H1 (cell line): ENCODE measurements around the gene SAMD4A. TPM values are rescaled to one million over a fixed set of nuclear protein-coding genes. Genes with fewer than 3 reads are reported as not detected.
A peak's percentile ranks its signal among the peaks of the same experiment; 100 is the strongest.

Experiments used
- CTCF ChIA-PET: fragments of 300-600 bp; sonication (Branson Sonifier 250); formaldehyde crosslinking; loops from one replicate; lab custom pipeline; 2021; ENCODE audit not compliant: partially characterized antibody; lab: Charles Lee
- POLR2A ChIA-PET: fragments of 300-600 bp; sonication (Branson Sonifier 250); formaldehyde crosslinking; loops from one replicate; lab custom pipeline; 2021; ENCODE audit warnings: inconsistent platforms; ENCODE audit not compliant: partially characterized antibody; lab: Charles Lee
- DNase-seq, 2 experiments: peaks; one replicate each; pipeline versions ENCODE4 v3.0.0 to v3.0.0-alpha.2; 2010 to 2022; ENCODE audit warnings: low spot score in 2 of 2, low read depth in 1 of 2, mixed read lengths in 1 of 2
- FAIRE-seq: peaks from 2 replicates; lab custom pipeline; 2011; peaks lifted over from hg19 to GRCh38; lab: Jason Lieb, UNC
- H2AFZ ChIP-seq: 2 replicates; pipeline ENCODE4 v1.8.1; 2012; ENCODE audit warnings: low read length, inconsistent platforms
- H2AK5ac ChIP-seq: 2 replicates; pipeline ENCODE4 v1.6.1; 2013; ENCODE audit warnings: low read depth, low read length
- H2BK120ac ChIP-seq: replicated peaks from 2 replicates; pipeline ENCODE3; 2013; ENCODE audit warnings: low read depth, low read length, inconsistent platforms
- H2BK12ac ChIP-seq: 2 replicates; pipeline ENCODE4 v1.6.1; 2013; ENCODE audit warnings: low read depth, low read length
- H2BK15ac ChIP-seq: 2 replicates; pipeline ENCODE4 v1.6.1; 2013; ENCODE audit warnings: low read length
- H2BK20ac ChIP-seq: 2 replicates; pipeline ENCODE4 v1.6.1; 2013; ENCODE audit warnings: low read length
- H2BK5ac ChIP-seq: 2 replicates; pipeline ENCODE4 v1.6.1; 2013; ENCODE audit warnings: low read depth, low read length
- H3K14ac ChIP-seq: 2 replicates; pipeline ENCODE4 v1.6.1; 2013; ENCODE audit warnings: inconsistent platforms; ENCODE audit not compliant: insufficient read length
- H3K18ac ChIP-seq: 2 replicates; pipeline ENCODE4 v1.6.1; 2013; ENCODE audit warnings: low read length; ENCODE audit errors: extremely low read depth
- H3K23ac ChIP-seq: 2 replicates; pipeline ENCODE4 v1.6.1; 2013; ENCODE audit warnings: inconsistent platforms; ENCODE audit not compliant: insufficient read length
- H3K23me2 ChIP-seq: 2 replicates; pipeline ENCODE4 v1.6.1; 2013; ENCODE audit warnings: low read depth, low read length
- H3K27ac ChIP-seq: 2 replicates; pipeline ENCODE4 v1.6.1; 2011; ENCODE audit warnings: low read depth, low read length, inconsistent platforms
- H3K27me3 ChIP-seq, 4 experiments: replicated peaks in 1 of 4; 1 replicate in 1 of 4; 2 replicates in 3 of 4; pipeline versions ENCODE4 v1.6.1 to v1.8.1; 2011 to 2013; ENCODE audit warnings: low read length in 3 of 4, mild to moderate bottlenecking in 3 of 4, inconsistent platforms in 2 of 4, mixed read lengths in 2 of 4, moderate library complexity in 1 of 4; ENCODE audit not compliant: control insufficient read depth in 3 of 4, insufficient read depth in 3 of 4; ENCODE audit errors: extremely low read depth in 1 of 4
- H3K36me3 ChIP-seq, 4 experiments: 2 replicates each; pipeline versions ENCODE4 v1.6.1 to v1.8.1; 2011 to 2013; ENCODE audit warnings: mild to moderate bottlenecking in 4 of 4, low read length in 3 of 4, moderate library complexity in 2 of 4, control low read depth in 1 of 4, inconsistent platforms in 1 of 4; ENCODE audit not compliant: insufficient read depth in 4 of 4, control insufficient read depth in 2 of 4
- H3K4ac ChIP-seq: replicated peaks from 2 replicates; pipeline ENCODE3; 2013; ENCODE audit warnings: low read length, low read depth, mixed read lengths, inconsistent platforms; ENCODE audit not compliant: insufficient read length
- H3K4me1 ChIP-seq, 4 experiments: replicated peaks in 1 of 4; 1 replicate in 1 of 4; 2 replicates in 3 of 4; pipeline versions ENCODE4 v1.6.1 to v1.8.1; 2011 to 2013; ENCODE audit warnings: low read length in 3 of 4, inconsistent platforms in 2 of 4, mixed read lengths in 1 of 4; ENCODE audit not compliant: insufficient read depth in 4 of 4, control insufficient read depth in 3 of 4
- H3K4me2 ChIP-seq, 2 experiments: 2 replicates each; pipeline versions ENCODE4 v1.6.1 to v1.8.1; 2011 to 2013; ENCODE audit warnings: low read depth in 2 of 2, low read length in 2 of 2, control low read depth in 1 of 2, inconsistent platforms in 1 of 2, mild to moderate bottlenecking in 1 of 2; ENCODE audit not compliant: insufficient read depth in 1 of 2
- H3K4me3 ChIP-seq, 4 experiments: fragments of 200-600, 300-600 bp in 1 of 4; sonication (generic), shearing (Covaris generic), sonication (Bioruptor Twin) in 1 of 4; 2 replicates each; pipeline versions ENCODE4 v1.5.1 to v1.8.1; 2011 to 2016; ENCODE audit warnings: low read length in 4 of 4, low read depth in 3 of 4, control low read depth in 2 of 4, inconsistent platforms in 2 of 4, mild to moderate bottlenecking in 2 of 4, mixed read lengths in 1 of 4, moderate library complexity in 1 of 4; ENCODE audit not compliant: insufficient read depth in 2 of 4; ENCODE audit errors: extremely low read depth in 1 of 4
- H3K56ac ChIP-seq: replicated peaks from 2 replicates; pipeline ENCODE3; 2013; ENCODE audit warnings: low read depth, mild to moderate bottlenecking, mixed read lengths, low read length, inconsistent platforms; ENCODE audit not compliant: insufficient read length
- H3K79me1 ChIP-seq: 2 replicates; pipeline ENCODE4 v1.6.1; 2013; ENCODE audit warnings: low read depth, low read length, control low read depth
- H3K79me2 ChIP-seq, 2 experiments: 2 replicates each; pipeline versions ENCODE4 v1.6.1 to v1.8.1; 2012 to 2013; ENCODE audit warnings: low read length in 2 of 2, mild to moderate bottlenecking in 2 of 2, inconsistent platforms in 1 of 2; ENCODE audit not compliant: insufficient read depth in 2 of 2, control insufficient read depth in 1 of 2
- H3K9ac ChIP-seq, 4 experiments: replicated peaks in 1 of 4; 1 replicate in 1 of 4; 2 replicates in 3 of 4; pipeline versions ENCODE4 v1.6.1 to v1.8.1; 2011 to 2013; ENCODE audit warnings: low read depth in 3 of 4, low read length in 3 of 4, control low read depth in 2 of 4, mild to moderate bottlenecking in 2 of 4, moderate library complexity in 2 of 4, inconsistent platforms in 1 of 4; ENCODE audit errors: extremely low read depth in 1 of 4
- H3K9me3 ChIP-seq, 2 experiments: 2 replicates each; pipeline versions ENCODE4 v1.6.1 to v1.8.1; 2012 to 2013; ENCODE audit warnings: mild to moderate bottlenecking in 2 of 2, moderate library complexity in 2 of 2, control low read depth in 1 of 2, inconsistent platforms in 1 of 2, low read depth in 1 of 2, low read length in 1 of 2, mixed read lengths in 1 of 2; ENCODE audit not compliant: insufficient read depth in 2 of 2
- H4K20me1 ChIP-seq, 2 experiments: replicated peaks in 1 of 2; 2 replicates each; pipeline versions ENCODE3 to v1.8.1; 2011 to 2013; ENCODE audit warnings: inconsistent platforms in 2 of 2, low read length in 2 of 2, mild to moderate bottlenecking in 1 of 2; ENCODE audit not compliant: insufficient read depth in 2 of 2, control insufficient read depth in 1 of 2
- H4K5ac ChIP-seq: 2 replicates; pipeline ENCODE4 v1.6.1; 2013; ENCODE audit warnings: low read length, low read depth, mixed read lengths, inconsistent platforms; ENCODE audit not compliant: insufficient read length
- H4K8ac ChIP-seq: 2 replicates; pipeline ENCODE4 v1.8.0; 2013; ENCODE audit warnings: mild to moderate bottlenecking, moderate library complexity, low read length, inconsistent platforms; ENCODE audit not compliant: insufficient read depth; ENCODE audit errors: extremely low read depth
- H4K91ac ChIP-seq: replicated peaks from 2 replicates; pipeline ENCODE3; 2013; ENCODE audit warnings: low read length, mixed read lengths, inconsistent platforms; ENCODE audit not compliant: insufficient read length
- CHD1 ChIP-seq: IDR thresholded peaks from 2 replicates; pipeline ENCODE4 v1.6.1; 2012; ENCODE audit warnings: low read depth, low read length, improper control_type of control experiment
- RAD21 ChIP-seq, 2 experiments: IDR thresholded peaks in 1 of 2; conservative IDR thresholded peaks in 1 of 2; 2 replicates each; pipeline ENCODE4 v1.6.1; 2011; ENCODE audit warnings: low read depth in 2 of 2, low read length in 2 of 2, improper control_type of control experiment in 1 of 2, inconsistent platforms in 1 of 2, mild to moderate bottlenecking in 1 of 2, moderate library complexity in 1 of 2
- SP2 ChIP-seq: IDR thresholded peaks from 2 replicates; pipeline ENCODE4 v1.6.1; 2012; ENCODE audit warnings: mild to moderate bottlenecking, low read length, inconsistent platforms
- WGBS, 2 experiments: shearing (Covaris generic) in 1 of 2; methylation state at CpG; one replicate each; pipeline versions ENCODE4 v1.1.6 to v1.1.7; 2013 to 2015; ENCODE audit warnings: low lambda C conversion rate in 2 of 2, mixed read lengths in 2 of 2, inconsistent platforms in 1 of 2, low coverage in 1 of 2, missing lambda C conversion rate in 1 of 2; ENCODE audit not compliant: insufficient replicate concordance in 2 of 2, insufficient coverage in 1 of 2, insufficient read length in 1 of 2; ENCODE audit errors: extremely low coverage in 1 of 2, missing lambda C conversion rate in 1 of 2; 5-methylcytosine and 5-hydroxymethylcytosine counted together
- polyA plus RNA-seq, 7 experiments: library from polyadenylated mRNA; depleted of rRNA in 3 of 7; stranded (reverse) in 5 of 7; unstranded in 2 of 7; fragments of >200 nt in 5 of 7; fragments of 200-250 nt in 2 of 7; gene quantifications; 1 replicate in 5 of 7; 2 replicates in 1 of 7; 4 replicates in 1 of 7; pipeline versions ENCODE4 v1.2.1 to v1.2.3, GENCODE V29; 2011 to 2013; ENCODE audit warnings: missing spikeins in 2 of 7, mixed read lengths in 2 of 7
- total RNA-seq: library from RNA; stranded (reverse); fragmentation: NEBNext Ultra II Directional; extraction: Animal tissue kit (Norgen Biotek cat#: 25700); gene quantifications from 2 replicates; pipeline ENCODE4 v1.2.1, GENCODE V29; 2021
- TF ChIP-seq, protein P1 (sequence below), 3 experiments: IDR thresholded peaks; 1 replicate in 2 of 3; 2 replicates in 1 of 3; pipeline versions ENCODE4 v1.5.1 to v1.6.1; 2011; ENCODE audit warnings: low read length in 3 of 3, mild to moderate bottlenecking in 3 of 3, inconsistent platforms in 2 of 3, low read depth in 1 of 3, moderate library complexity in 1 of 3; ENCODE audit not compliant: insufficient read depth in 1 of 3; ENCODE audit errors: control extremely low read depth in 1 of 3

Gene SAMD4A
- total and polyA plus RNA-seq, 2 of the 8 experiments (the other 6 are each of a cell fraction or from before 2014, with no cell fraction given) = 2.4 to 12.3 TPM

DNA sequence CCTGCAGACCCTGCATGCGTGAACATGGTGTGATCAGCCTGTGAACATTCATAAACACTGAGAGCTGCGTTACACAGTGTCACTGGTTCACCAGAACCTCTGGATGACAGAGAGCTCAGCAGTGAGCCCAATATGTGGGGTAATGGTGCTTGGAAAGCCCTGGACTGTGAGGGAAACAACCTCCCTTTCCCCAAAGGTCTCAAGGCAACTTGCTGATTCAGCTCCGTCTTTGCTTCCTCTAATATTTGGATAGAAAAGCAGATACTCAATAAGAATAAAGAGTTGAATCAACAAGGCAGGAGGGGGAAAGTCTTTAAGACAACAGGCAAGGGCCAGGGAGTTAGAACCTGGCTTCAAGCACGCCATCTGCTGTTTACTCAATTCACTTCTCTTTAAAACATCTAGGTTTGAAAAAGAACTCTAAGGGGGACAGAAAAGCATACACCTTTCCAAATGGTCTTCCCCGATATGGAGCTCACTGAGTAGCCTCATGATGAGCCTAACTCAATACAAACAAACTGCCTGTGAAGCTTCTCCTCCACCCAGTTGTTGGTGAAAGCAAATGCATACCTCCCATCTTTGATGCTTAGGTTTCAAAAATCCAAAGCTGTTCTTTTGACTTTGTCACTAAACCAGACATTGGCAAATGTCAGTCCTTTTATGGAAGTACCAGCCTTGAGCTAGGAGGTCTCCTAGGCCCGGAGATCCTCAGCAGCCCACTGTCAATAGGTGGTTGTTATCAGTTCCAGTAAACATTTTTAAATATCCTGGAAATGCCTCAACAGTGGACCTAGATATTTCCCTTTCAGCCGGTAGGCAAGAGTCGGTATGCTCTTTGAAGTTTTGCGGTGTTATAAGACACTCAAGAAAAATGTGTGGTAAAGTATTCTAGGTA is 76.1 kb downstream of the SAMD4A start:
- Histone ChIP-seq H4K5ac (no peak overlapping the region), H4K20me1 (no peaks in the 10 kb centered on the region), H3K36me3 (no peaks in the 10 kb centered on the region), H2BK120ac (no peak overlapping the region), H3K56ac (no peak overlapping the region), H2BK15ac (0 out of 2 replicates have a peak overlapping the region, but pooled peaks have one; percentile 21), H3K4ac (no peak overlapping the region), H3K9me3 (no peaks in the 10 kb centered on the region), H3K27ac (no peak overlapping the region), H3K4me2 (no peak overlapping the region), H2AK5ac (no peak overlapping the region), H2AFZ (peak overlapping the region; percentile 51; the same call in 1 of the 2 replicates), H2BK12ac (no peak overlapping the region; the same call in 1 of the 2 replicates), H3K23ac (no peak overlapping the region), H2BK5ac (no peak overlapping the region; the same call in 1 of the 2 replicates), H3K23me2 (no peaks in the 10 kb centered on the region), H4K8ac (no peak overlapping the region), H3K79me1 (no peaks in the 10 kb centered on the region; the same call in 1 of the 2 replicates), H2BK20ac (no peak overlapping the region), H3K14ac (no peak overlapping the region), H3K27me3 (no peaks in the 10 kb centered on the region), H4K91ac (no peak overlapping the region), H3K79me2 (no peaks in the 10 kb centered on the region), H3K9ac (no peak overlapping the region), H3K4me1 (peaks cover 0 to 9% (median 6%) of the 10 kb centered on the region in 4 experiments; a peak in 3 of 7 replicates), H3K18ac (no peak overlapping the region), H3K4me3 (no peak overlapping the region)
- ChIA-PET CTCF (interaction anchor here (0.7 to 3.6 kb wide), 33 partner anchors 8 to 266 kb away, joined by 3 to 27 read pairs (median 5); no protein-coding TSS in a partner anchor), POLR2A (interaction anchor here (1.0 to 1.5 kb wide), 6 partner anchors 10 to 75 kb away, joined by 4 to 8 read pairs (median 4); no protein-coding TSS in a partner anchor)
- no peak for TF ChIP-seq SP2
- peak; percentile 53 to 54 for TF ChIP-seq RAD21 (IDR thresholded peaks at IDR 0.05 in 1 of 2, conservative IDR thresholded peaks at IDR 0.05 in 1 of 2; ENCODE audit: low read depth in 2 of 2, low read length in 2 of 2)
- TF ChIP-seq CHD1 = no peak
- TF ChIP-seq, protein P1, sequence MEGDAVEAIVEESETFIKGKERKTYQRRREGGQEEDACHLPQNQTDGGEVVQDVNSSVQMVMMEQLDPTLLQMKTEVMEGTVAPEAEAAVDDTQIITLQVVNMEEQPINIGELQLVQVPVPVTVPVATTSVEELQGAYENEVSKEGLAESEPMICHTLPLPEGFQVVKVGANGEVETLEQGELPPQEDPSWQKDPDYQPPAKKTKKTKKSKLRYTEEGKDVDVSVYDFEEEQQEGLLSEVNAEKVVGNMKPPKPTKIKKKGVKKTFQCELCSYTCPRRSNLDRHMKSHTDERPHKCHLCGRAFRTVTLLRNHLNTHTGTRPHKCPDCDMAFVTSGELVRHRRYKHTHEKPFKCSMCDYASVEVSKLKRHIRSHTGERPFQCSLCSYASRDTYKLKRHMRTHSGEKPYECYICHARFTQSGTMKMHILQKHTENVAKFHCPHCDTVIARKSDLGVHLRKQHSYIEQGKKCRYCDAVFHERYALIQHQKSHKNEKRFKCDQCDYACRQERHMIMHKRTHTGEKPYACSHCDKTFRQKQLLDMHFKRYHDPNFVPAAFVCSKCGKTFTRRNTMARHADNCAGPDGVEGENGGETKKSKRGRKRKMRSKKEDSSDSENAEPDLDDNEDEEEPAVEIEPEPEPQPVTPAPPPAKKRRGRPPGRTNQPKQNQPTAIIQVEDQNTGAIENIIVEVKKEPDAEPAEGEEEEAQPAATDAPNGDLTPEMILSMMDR (IDR thresholded peaks at IDR 0.05; ENCODE audit: control extremely low read depth in 1 of 3, insufficient read depth in 1 of 3, low read depth in 1 of 3, low read length in 3 of 3) = peak in 2 of 3 experiments; percentile 20 to 46; a peak in 2 of 4 replicates
- 82% methylated on average over 9 of the region's 9 CpGs; no CpG with 5 or more reads in 1 of the 2 experiments for WGBS, 2 experiments
- peak in 1 of 2 experiments; percentile 44 for DNase-seq
- FAIRE-seq = peak; percentile 13
